ENCODE data around the gene CCDC92. TPM values are rescaled to one million over a fixed set of nuclear protein-coding genes. Genes with fewer than 3 reads are reported as not detected.

The CCDC92 gene
- total and polyA plus RNA-seq, 12 donors: 7.8 to 65.9 (median 23.7) TPM

DNA sequence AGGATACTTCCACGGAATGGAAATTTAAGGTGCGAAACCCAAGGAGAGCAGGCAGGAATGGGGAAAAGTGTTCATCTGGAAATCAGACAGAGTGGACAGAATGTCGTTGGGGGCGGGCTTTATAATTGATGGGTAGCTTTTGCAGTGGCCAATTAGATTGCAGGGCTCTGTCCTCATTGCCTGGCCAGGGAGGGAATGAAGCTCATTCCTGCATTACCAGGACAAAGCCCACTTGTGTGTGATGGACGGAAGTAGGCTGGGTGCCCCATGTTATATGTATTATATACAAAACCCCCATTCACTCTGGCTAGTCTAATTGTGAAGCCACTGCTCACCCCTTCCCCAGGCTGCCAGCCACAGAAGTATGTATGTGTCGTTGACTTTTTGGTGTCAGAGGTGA lies 23.9 kb upstream of the CCDC92 start:
- H3K4me1 ChIP-seq (replicated peaks in 1 of 2): peaks cover 0 to 6% of the 10 kb centered on the region in 2 donors
- no peaks in the 10 kb centered on the region for H3K9me3 ChIP-seq (replicated peaks in 1 of 3)
- no peaks in the 10 kb centered on the region for H3K27me3 ChIP-seq
- no peak overlapping the region for H3K27ac ChIP-seq
- WGBS, 4 donors: 86 to 91% (median 88%) methylated on average over 6 of the region's 6 CpGs
- peaks cover 0 to 7% of the 10 kb centered on the region in 2 donors for H3K36me3 ChIP-seq (replicated peaks in 1 of 2)
- no peak for TF ChIP-seq POLR2A (IDR thresholded peaks at IDR 0.05)
- TF ChIP-seq, protein P1, sequence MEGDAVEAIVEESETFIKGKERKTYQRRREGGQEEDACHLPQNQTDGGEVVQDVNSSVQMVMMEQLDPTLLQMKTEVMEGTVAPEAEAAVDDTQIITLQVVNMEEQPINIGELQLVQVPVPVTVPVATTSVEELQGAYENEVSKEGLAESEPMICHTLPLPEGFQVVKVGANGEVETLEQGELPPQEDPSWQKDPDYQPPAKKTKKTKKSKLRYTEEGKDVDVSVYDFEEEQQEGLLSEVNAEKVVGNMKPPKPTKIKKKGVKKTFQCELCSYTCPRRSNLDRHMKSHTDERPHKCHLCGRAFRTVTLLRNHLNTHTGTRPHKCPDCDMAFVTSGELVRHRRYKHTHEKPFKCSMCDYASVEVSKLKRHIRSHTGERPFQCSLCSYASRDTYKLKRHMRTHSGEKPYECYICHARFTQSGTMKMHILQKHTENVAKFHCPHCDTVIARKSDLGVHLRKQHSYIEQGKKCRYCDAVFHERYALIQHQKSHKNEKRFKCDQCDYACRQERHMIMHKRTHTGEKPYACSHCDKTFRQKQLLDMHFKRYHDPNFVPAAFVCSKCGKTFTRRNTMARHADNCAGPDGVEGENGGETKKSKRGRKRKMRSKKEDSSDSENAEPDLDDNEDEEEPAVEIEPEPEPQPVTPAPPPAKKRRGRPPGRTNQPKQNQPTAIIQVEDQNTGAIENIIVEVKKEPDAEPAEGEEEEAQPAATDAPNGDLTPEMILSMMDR (IDR thresholded peaks at IDR 0.05): no peak
- intact Hi-C loops (cut with DNase I): no loop called here
- no peak for DNase-seq
- H3K4me3 ChIP-seq: no peak overlapping the region

DNA sequence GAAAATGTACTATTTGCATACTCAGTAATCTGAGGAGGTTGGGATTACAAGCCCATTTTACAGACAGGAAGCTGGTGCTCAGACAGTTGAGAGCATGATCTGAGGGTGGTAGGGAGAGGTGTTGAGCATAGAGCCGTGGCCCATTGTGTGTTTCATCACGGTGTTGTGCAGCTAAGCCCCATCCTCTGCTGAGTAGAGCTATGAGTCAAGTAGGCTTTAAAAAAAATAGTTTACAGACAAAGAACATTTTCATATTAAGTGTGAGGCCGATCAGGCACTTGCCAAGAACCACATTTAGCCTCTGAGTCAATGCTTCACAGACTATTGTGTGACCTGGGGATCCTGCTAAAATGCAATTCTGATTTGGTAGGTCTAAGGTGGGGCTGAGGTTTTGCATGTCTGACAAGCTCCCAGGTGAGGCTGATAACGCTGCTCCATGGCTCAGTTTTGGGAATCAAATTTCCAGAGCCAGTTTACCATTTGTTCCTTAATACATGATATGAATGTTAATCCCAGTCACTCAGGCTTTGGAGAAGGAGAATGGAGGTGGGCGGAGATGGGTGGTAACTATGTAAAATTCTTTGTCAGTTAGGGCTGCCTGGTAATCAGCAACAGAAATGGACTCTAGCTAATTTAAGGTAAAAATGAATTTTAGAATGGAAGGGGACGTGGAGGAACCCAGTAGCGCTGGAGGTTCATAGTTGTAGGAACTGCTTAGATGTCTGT lies 22.6 kb upstream of the CCDC92 start:
- TF ChIP-seq POLR2A (IDR thresholded peaks at IDR 0.05): no peak
- TF ChIP-seq, protein P1 (IDR thresholded peaks at IDR 0.05): no peak
- WGBS, 4 donors: 85 to 90% (median 88%) methylated on average over 7 of the region's 7 CpGs
- no peak overlapping the region for H3K27ac ChIP-seq
- H3K9me3 ChIP-seq (replicated peaks in 1 of 3): no peaks in the 10 kb centered on the region
- H3K4me1 ChIP-seq (replicated peaks in 1 of 2): peaks cover 0 to 19% of the 10 kb centered on the region in 2 donors
- peaks cover 0 to 7% of the 10 kb centered on the region in 2 donors for H3K36me3 ChIP-seq (replicated peaks in 1 of 2)
- H3K4me3 ChIP-seq: no peak overlapping the region
- intact Hi-C loops (cut with DNase I): no loop called here
- no peak for DNase-seq
- H3K27me3 ChIP-seq: no peaks in the 10 kb centered on the region

DNA sequence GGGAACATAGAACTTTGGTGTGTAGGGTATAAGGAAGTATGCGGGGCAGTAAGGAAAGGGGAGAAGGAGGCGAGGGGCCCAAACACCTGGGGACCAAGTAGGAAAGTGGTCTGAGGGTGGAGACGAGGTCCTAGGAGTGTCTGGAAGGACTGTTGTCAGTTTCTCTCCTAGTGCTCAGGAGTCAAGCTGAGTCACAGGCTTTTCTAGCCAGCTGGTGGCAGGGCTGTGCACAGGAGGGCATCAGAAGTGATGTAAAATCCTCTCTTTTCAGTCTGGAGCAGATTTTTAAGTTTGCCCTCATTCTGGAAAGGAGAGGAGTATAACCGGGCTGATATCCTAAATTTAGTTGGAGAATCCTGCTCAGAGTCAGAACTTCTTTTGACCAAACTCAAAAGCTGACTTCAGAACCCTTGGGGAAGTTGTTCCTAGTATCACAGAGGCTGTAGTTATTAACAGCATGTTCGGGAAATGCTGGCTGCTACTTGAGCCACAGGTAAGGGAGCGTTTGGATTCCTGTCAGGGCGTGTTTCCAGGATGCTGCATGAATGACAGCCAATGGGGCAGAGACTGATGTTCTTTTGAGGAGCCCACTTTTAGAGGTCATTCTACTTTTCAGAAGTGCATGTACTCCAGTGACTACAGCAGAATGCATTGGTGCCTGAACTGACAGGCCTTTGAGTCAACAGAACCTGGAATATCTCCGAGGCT lies 19.6 kb upstream of the CCDC92 start:
- Histone ChIP-seq H3K4me1 (replicated peaks in 1 of 2) (peaks cover 0 to 21% of the 10 kb centered on the region in 2 donors), H3K9me3 (replicated peaks in 1 of 3) (no peaks in the 10 kb centered on the region), H3K4me3 (no peak overlapping the region), H3K27ac (no peak overlapping the region), H3K27me3 (no peaks in the 10 kb centered on the region), H3K36me3 (replicated peaks in 1 of 2) (peaks cover 0 to 25% of the 10 kb centered on the region in 2 donors)
- no peak for DNase-seq
- TF ChIP-seq POLR2A (IDR thresholded peaks at IDR 0.05): no peak
- TF ChIP-seq, protein P1 (IDR thresholded peaks at IDR 0.05): no peak
- intact Hi-C loops (cut with DNase I): no loop called here
- 90 to 99% (median 92%) methylated on average over 8 of the region's 8 CpGs for WGBS, 4 donors

DNA sequence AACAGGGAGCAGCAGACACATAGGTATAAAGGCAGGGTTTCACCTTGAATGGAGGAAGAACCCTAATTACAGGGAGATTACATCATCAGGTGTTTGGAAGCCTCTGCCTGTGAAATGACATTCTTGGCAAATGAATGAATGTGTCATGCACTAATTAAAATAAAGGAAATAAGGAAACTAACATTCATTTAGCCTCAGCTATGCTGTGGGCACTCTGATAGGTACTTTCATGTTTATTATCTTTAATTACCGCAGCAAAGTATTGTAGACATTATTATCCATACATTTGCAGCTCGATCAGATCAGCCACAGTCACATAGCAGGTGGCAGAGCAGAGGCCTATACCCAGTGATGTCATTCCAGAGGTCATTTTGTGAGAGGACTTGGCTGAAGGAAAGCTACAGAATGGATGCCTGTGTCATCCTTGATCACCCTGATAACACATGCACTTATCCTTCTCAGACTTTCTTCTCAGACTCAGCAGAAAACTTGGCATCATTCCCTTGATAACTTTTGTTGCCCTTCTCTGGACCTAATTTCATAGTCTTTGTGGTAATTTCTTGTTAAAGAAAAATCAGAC lies 18.8 kb upstream of the CCDC92 start:
- Histone ChIP-seq H3K4me3 (no peak overlapping the region), H3K4me1 (replicated peaks in 1 of 2) (peaks cover 0 to 29% of the 10 kb centered on the region in 2 donors), H3K27me3 (no peaks in the 10 kb centered on the region), H3K36me3 (replicated peaks in 1 of 2) (peaks cover 0 to 25% of the 10 kb centered on the region in 2 donors), H3K27ac (no peak overlapping the region), H3K9me3 (replicated peaks in 1 of 3) (no peaks in the 10 kb centered on the region)
- 84 to 93% (median 91%) methylated on average over 2 of the region's 2 CpGs for WGBS, 4 donors
- intact Hi-C loops (cut with DNase I): no loop called here
- no peak for DNase-seq
- TF ChIP-seq, protein P1 (IDR thresholded peaks at IDR 0.05): no peak
- TF ChIP-seq POLR2A (IDR thresholded peaks at IDR 0.05): no peak
